Spleen (tissue), 11 donors: ENCODE results near the gene TMEM163. TPM values are rescaled to one million over a fixed set of nuclear protein-coding genes. Genes with fewer than 3 reads are reported as not detected.

Source experiments
- DNase-seq: peaks from one replicate; pipeline ENCODE4 v3.0.0-alpha.2; 2020
- H3K27ac ChIP-seq, 8 donors: fragments of 200-600 bp; sonication (generic) in 7 of 8; 1 replicate in 4 of 8; 2 replicates in 4 of 8; pipeline versions ENCODE4 v1.5.0 to v1.8.0; 2016 to 2021; ENCODE audit warnings: inconsistent platforms in 4 of 8, mild to moderate bottlenecking in 4 of 8, moderate library complexity in 1 of 8
- H3K27me3 ChIP-seq, 7 donors: fragments of 200-600 bp; sonication (generic) in 6 of 7; replicated peaks in 1 of 7; 1 replicate in 4 of 7; 2 replicates in 3 of 7; pipeline versions ENCODE4 v1.5.0 to v1.8.0; 2016 to 2021; ENCODE audit warnings: inconsistent platforms in 3 of 7, mild to moderate bottlenecking in 1 of 7
- H3K36me3 ChIP-seq, 6 donors: fragments of 200-600 bp; sonication (generic) in 5 of 6; 1 replicate in 4 of 6; 2 replicates in 2 of 6; pipeline versions ENCODE4 v1.5.0 to v1.8.0; 2016 to 2021; ENCODE audit warnings: inconsistent platforms in 2 of 6
- H3K4me1 ChIP-seq, 6 donors: fragments of 200-600 bp; sonication (generic) in 5 of 6; 1 replicate in 3 of 6; 2 replicates in 3 of 6; pipeline versions ENCODE4 v1.5.0 to v1.8.0; 2016 to 2021; ENCODE audit warnings: inconsistent platforms in 3 of 6
- H3K4me3 ChIP-seq, 8 donors: fragments of 200-600 bp; sonication (generic) in 7 of 8; 1 replicate in 4 of 8; 2 replicates in 4 of 8; pipeline versions ENCODE4 v1.5.0 to v1.8.0; 2016 to 2021; ENCODE audit warnings: inconsistent platforms in 4 of 8, mild to moderate bottlenecking in 4 of 8, moderate library complexity in 2 of 8
- H3K9me3 ChIP-seq, 8 donors: fragments of 200-600 bp; sonication (generic) in 7 of 8; 1 replicate in 4 of 8; 2 replicates in 4 of 8; pipeline versions ENCODE4 v1.5.0 to v1.8.0; 2016 to 2021; ENCODE audit warnings: inconsistent platforms in 4 of 8
- CTCF ChIP-seq, 11 experiments: fragments of 200-600 bp in 7 of 11; fragments of 450-650 bp in 4 of 11; sonication (generic) in 4 of 11; IDR thresholded peaks in 8 of 11; conservative IDR thresholded peaks in 3 of 11; 1 replicate in 7 of 11; 2 replicates in 4 of 11; pipeline versions ENCODE4 v1.4.0 to v1.8.0; 2016 to 2021; ENCODE audit warnings: antibody characterized with exemption in 11 of 11, inconsistent platforms in 4 of 11, mild to moderate bottlenecking in 1 of 11
- POLR2A ChIP-seq, 3 donors: fragments of 450-650 bp; IDR thresholded peaks; one replicate each; pipeline ENCODE4 v1.5.1; 2017; ENCODE audit warnings: antibody characterized with exemption in 3 of 3, mild to moderate bottlenecking in 1 of 3
- POLR2AphosphoS5 ChIP-seq, 3 donors: sonication (generic); formaldehyde crosslinking; IDR thresholded peaks; one replicate each; pipeline ENCODE4 v1.5.1; 2017; ENCODE audit warnings: antibody characterized with exemption in 3 of 3
- WGBS, 5 donors: extraction: QIAGEN DNeasy Blood & Tissue Kit in 3 of 5; methylation state at CpG; one replicate each; pipeline versions ENCODE4 v1.1.5 to v1.1.7; 2013 to 2018; 5-methylcytosine and 5-hydroxymethylcytosine counted together
- intact Hi-C: fragments of 100-400 bp; cut with DNase I; formaldehyde crosslinking; loops from one replicate; pipeline ENCODE4 v1.15.0; 2023; ENCODE audit warnings: low total_unique reads
- polyA plus RNA-seq, 3 donors: library from polyadenylated mRNA; stranded (reverse); fragments of 200-250 nt; gene quantifications; one replicate each; pipeline ENCODE4 v1.2.1, GENCODE V29; 2013
- total RNA-seq, 7 donors: library from RNA; depleted of rRNA in 3 of 7; stranded (reverse); fragments of >200 nt in 3 of 7; fragmentation: NEBNext Ultra II Directional in 4 of 7; extraction: Animal tissue kit (Norgen Biotek cat#: 25700) in 4 of 7; gene quantifications; one replicate each; pipeline versions ENCODE4 v1.1.0 to v1.2.1, GENCODE V29; 2016 to 2021
- donor health status: healthy with polysubstance abuse.
- donor health status: DM: no; HTN: no; CAD: no; lungs with moderate emphysema.
- donor health status: DM: no; HTN: no; CAD: no.
- donor health status: Bipolar disorder and iron deficiency.
- donor health status: healthy.
- donor health status: DM: no; HTN: no; CAD: no.
- donor health status: DM: yes; HTN: yes; CAD: no.

TMEM163 gene
- total and polyA plus RNA-seq, 10 donors = 2.4 to 12.5 (median 3.7) TPM

GRCh38 chr2:134491771-134492441, 226.9 kb downstream of the TMEM163 start:
- H3K4me1 ChIP-seq = no peaks in the 10 kb centered on the region
- no peak for DNase-seq
- intact Hi-C loops = no loop called here
- H3K27me3 ChIP-seq = no peaks in the 10 kb centered on the region
- WGBS, 5 donors = 58 to 71% (median 70%) methylated on average over 9 of the region's 9 CpGs
- no peaks in the 10 kb centered on the region for H3K9me3 ChIP-seq
- TF ChIP-seq CTCF (IDR thresholded peaks at IDR 0.05 in 8 of 11, conservative IDR thresholded peaks at IDR 0.05 in 3 of 11) = no peak
- TF ChIP-seq POLR2AphosphoS5 (IDR thresholded peaks at IDR 0.05) = no peak
- TF ChIP-seq POLR2A (IDR thresholded peaks at IDR 0.05) = no peak
- no peaks in the 10 kb centered on the region for H3K36me3 ChIP-seq
- no peak overlapping the region for H3K27ac ChIP-seq
- H3K4me3 ChIP-seq = no peak overlapping the region

GRCh38 chr2:134491022-134491421, 227.8 kb downstream of the TMEM163 start:
- Histone ChIP-seq H3K4me3 (no peak overlapping the region), H3K27ac (no peak overlapping the region), H3K27me3 (no peaks in the 10 kb centered on the region), H3K9me3 (no peaks in the 10 kb centered on the region), H3K4me1 (no peaks in the 10 kb centered on the region), H3K36me3 (no peaks in the 10 kb centered on the region)
- no peak for TF ChIP-seq POLR2AphosphoS5 (IDR thresholded peaks at IDR 0.05)
- intact Hi-C loops = no loop called here
- 78 to 85% (median 81%) methylated on average over 4 of the region's 4 CpGs for WGBS, 5 donors
- no peak for DNase-seq

GRCh38 chr2:134490559-134490958, 228.2 kb downstream of the TMEM163 start:
- H3K36me3 ChIP-seq = no peaks in the 10 kb centered on the region
- no peaks in the 10 kb centered on the region for H3K9me3 ChIP-seq
- H3K4me3 ChIP-seq = no peak overlapping the region
- no peak for TF ChIP-seq CTCF (IDR thresholded peaks at IDR 0.05 in 8 of 11, conservative IDR thresholded peaks at IDR 0.05 in 3 of 11)
- no peak for TF ChIP-seq POLR2A (IDR thresholded peaks at IDR 0.05)
- no peak for TF ChIP-seq POLR2AphosphoS5 (IDR thresholded peaks at IDR 0.05)
- H3K27ac ChIP-seq = no peak overlapping the region
- no peaks in the 10 kb centered on the region for H3K4me1 ChIP-seq
- DNase-seq = no peak
- no peaks in the 10 kb centered on the region for H3K27me3 ChIP-seq
- intact Hi-C loops = no loop called here
- 76 to 93% (median 81%) methylated on average over 4 of the region's 4 CpGs for WGBS, 5 donors

- DNase-seq = no peak
- TF ChIP-seq CTCF (IDR thresholded peaks at IDR 0.05 in 8 of 11, conservative IDR thresholded peaks at IDR 0.05 in 3 of 11) (no peak), POLR2AphosphoS5 (IDR thresholded peaks at IDR 0.05) (no peak), POLR2A (IDR thresholded peaks at IDR 0.05) (no peak)
- Histone ChIP-seq H3K9me3 (no peaks in the 10 kb centered on the region), H3K27ac (no peak overlapping the region), H3K27me3 (no peaks in the 10 kb centered on the region), H3K4me1 (no peaks in the 10 kb centered on the region), H3K4me3 (no peak overlapping the region), H3K36me3 (no peaks in the 10 kb centered on the region)
- intact Hi-C loops = no loop called here
- 81 to 88% (median 83%) methylated on average over 11 of the region's 11 CpGs for WGBS, 5 donors
These were observed 228.9 kb downstream of the TMEM163 start for GRCh38 chr2:134489732-134490384.
